Right renal pelvis (tissue), 4 donors: ENCODE results near the gene CFAP251. TPM values are rescaled to one million over a fixed set of nuclear protein-coding genes. Genes with fewer than 3 reads are reported as not detected.

Experiments
- DNase-seq, 4 donors: peaks; one replicate each; pipeline ENCODE4 v3.0.0-alpha.2; 2013; ENCODE audit warnings: low read depth in 4 of 4, low spot score in 3 of 4, missing footprints in 1 of 4
- polyA plus RNA-seq, 4 donors: library from polyadenylated mRNA; unstranded; fragments of 120-200 nt; gene quantifications; one replicate each; pipeline ENCODE4 v1.2.1, GENCODE V29; 2013; ENCODE audit not compliant: insufficient read length in 4 of 4

The CFAP251 gene
- polyA plus RNA-seq, 4 donors: 9.6 to 14.5 (median 10.3) TPM

DNA sequence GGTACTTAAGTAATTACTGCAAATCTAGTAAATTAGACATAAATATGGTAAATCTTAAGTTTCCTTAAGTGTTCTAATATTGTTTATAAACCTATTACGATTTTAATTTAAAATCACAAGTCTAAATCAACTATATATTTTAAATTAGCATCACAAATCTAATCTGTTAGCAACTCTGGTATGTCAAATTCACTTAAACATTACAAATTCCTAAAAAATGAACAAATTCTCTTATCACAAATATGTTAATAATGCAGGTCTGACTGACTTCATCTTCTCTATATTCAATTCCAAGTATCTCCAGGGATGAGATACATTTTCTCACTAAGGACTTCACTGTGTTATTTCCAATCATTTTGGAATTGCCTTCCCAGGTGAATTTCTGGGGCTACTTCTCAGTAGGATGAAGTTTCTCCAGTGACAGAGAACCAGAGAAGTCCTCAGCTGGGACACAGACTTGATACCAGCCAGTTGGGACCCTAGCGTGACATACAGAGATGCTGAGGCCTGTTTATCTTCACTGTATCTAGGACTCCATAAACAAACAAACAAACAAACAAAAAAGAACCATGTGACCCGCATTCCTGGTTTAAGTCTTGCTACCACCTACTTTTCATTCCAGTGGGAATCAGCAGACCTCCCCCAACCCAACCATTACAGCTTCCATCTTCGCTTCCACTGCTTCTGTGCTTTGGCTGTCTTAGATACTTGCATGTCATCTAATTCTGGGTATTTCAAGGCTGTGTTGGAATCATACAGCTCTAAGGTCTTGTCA, 21.8 kb downstream of the CFAP251 start:
- no peak for DNase-seq

- no peak for DNase-seq
Measured at GRCh38 chr12:121942145-121942718, 23.8 kb downstream of the CFAP251 start.

GRCh38 chr12:121943926-121944325, 25.5 kb downstream of the CFAP251 start:
- no peak for DNase-seq

GRCh38 chr12:121946313-121947025, 28.1 kb downstream of the CFAP251 start:
- DNase-seq: no peak

DNA sequence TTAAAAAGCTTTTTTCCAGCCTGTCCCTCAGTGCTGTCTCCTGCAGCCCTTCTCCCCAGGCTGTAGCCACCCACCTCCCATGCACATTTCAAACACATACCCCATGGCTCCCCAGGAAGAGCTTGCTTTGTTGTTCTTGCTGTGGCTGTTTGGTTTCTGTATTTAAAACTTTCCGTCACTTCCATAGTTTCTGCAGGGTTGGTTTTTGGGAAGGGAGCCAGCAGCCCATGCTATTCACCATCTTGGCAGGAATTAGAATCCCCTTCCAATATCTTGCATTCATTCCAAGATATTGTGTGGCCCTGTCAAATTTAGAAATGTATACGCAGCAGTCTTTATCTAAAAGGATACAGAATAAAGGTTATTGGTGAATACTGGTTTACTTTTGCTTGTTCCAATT, 29.6 kb downstream of the CFAP251 start:
- DNase-seq: no peak

DNA sequence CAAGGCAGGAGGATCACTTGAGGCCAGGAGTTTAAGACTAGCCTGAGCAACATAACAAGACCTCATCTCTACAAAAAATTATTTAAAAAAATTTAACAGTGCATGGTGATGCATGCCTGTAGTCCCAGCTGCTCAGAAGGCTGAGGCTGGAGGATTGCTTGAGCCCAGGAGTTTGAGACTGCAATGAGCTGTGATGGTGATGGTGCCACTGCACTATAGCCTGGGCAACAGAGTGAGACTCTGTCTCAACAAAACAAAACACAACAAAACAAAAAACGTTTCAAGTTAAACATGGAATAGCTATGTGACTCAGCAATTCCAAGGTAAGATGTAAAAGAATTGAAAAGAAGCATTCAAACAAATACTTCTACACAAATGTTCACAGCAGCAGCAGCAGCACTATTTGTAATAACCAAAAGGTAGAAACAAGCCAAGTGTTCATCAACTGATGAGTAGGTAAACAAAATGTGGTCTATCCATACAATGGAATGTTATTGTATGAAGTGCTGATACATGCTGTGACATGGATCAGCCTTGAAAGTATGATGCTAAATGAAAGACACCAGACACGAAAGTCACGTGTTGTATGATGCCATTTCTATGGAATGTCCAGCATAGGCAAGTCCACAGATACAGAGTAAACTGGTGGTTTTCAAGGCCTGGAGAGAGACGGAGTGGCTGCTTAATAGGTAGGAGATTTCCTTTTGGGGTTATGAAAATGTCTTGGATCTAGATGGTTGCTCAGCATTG, 31.4 kb downstream of the CFAP251 start:
- no peak for DNase-seq

- DNase-seq: no peak
Measured at GRCh38 chr12:121953117-121953692, 34.8 kb downstream of the CFAP251 start.

- no peak for DNase-seq
Measured at GRCh38 chr12:121953695-121954094, 35.3 kb downstream of the CFAP251 start.

GRCh38 chr12:121955258-121956237, 37.2 kb downstream of the CFAP251 start:
- DNase-seq: no peak

GRCh38 chr12:121957861-121958515, 39.6 kb downstream of the CFAP251 start:
- no peak for DNase-seq

GRCh38 chr12:121958541-121959240, 40.3 kb downstream of the CFAP251 start:
- DNase-seq: no peak

- DNase-seq: no peak
Measured at GRCh38 chr12:121960541-121960940, 42.1 kb downstream of the CFAP251 start.

DNA sequence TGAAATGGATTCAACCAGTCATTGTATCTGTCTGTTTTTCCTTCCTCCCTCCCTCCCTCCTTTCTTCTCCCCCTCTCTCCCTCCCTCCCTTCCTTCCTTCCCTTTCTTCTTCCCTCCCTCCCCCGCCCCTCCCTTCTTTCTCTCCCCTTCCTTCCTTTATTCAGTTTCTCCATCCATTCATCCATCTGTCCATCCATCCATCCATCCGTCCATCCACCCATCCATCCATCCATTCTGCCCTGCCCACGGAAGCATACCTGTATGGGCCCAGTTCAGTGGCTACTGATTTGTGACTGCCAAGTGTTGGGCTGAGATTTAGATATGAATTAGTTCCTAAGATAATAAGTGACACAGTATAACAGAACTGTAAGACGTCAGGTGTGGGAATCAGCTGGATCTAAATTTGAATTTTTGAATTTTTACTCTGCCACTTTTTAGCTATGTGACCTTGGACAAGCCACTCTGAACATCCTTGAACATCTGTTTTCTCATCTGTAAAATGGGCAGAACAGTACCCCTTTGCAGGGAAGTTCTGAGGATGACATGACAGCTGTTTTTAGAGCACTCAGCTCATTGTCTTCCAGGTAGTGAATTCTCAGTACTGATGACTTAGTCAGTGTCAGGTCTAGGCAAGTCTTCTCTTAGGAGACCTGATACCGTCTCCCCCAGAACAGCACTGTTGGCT, 42.9 kb downstream of the CFAP251 start:
- DNase-seq: no peak

- DNase-seq: no peak
Measured at GRCh38 chr12:121963341-121964018, 45.1 kb downstream of the CFAP251 start.

- DNase-seq: no peak
Measured at GRCh38 chr12:121964813-121965643, 46.6 kb downstream of the CFAP251 start.

GRCh38 chr12:121966959-121967358, 48.6 kb downstream of the CFAP251 start:
- DNase-seq: no peak
